ENCODE data around the gene ZFP36. TPM values are rescaled to one million over a fixed set of nuclear protein-coding genes. Genes with fewer than 3 reads are reported as not detected.
A peak's percentile ranks its signal among the peaks of the same experiment; 100 is the strongest.

ZFP36 gene
- total and polyA plus RNA-seq, 2 of the 8 experiments (the other 6 are each of a cell fraction or from before 2014, with no cell fraction given) = 4.0 to 10.9 TPM

GRCh38 chr19:39410017-39410830 lies 3.6 kb downstream of the ZFP36 start:
- Histone ChIP-seq H3K79me2 (ENCODE audit: control insufficient read depth in 1 of 2, insufficient read depth in 2 of 2, low read length in 2 of 2) (peaks cover 6 to 31% of the 10 kb centered on the region in 2 experiments; a peak in 3 of 4 replicates), H4K91ac (replicated peaks; ENCODE audit: insufficient read length, low read length) (peak overlapping the region; percentile 55), H2BK5ac (ENCODE audit: low read depth, low read length) (peak overlapping the region; percentile 87; the same call in 1 of the 2 replicates), H3K79me1 (ENCODE audit: low read depth, low read length) (no peaks in the 10 kb centered on the region), H3K23ac (ENCODE audit: insufficient read length) (no peak overlapping the region), H2BK20ac (ENCODE audit: low read length) (no peak overlapping the region), H4K8ac (ENCODE audit: extremely low read depth, insufficient read depth, low read length) (peak overlapping the region; percentile 51; the same call in 1 of the 2 replicates), H3K27me3 (replicated peaks in 1 of 4; ENCODE audit: control insufficient read depth in 3 of 4, extremely low read depth in 1 of 4, insufficient read depth in 3 of 4, low read length in 3 of 4) (no peaks in the 10 kb centered on the region), H3K27ac (ENCODE audit: low read depth, low read length) (peak overlapping the region; percentile 92), H2BK12ac (ENCODE audit: low read depth, low read length) (peak overlapping the region; percentile 96; the same call in 1 of the 2 replicates), H3K23me2 (ENCODE audit: low read depth, low read length) (peaks cover 24% of the 10 kb centered on the region), H2AFZ (ENCODE audit: low read length) (no peak overlapping the region), H4K5ac (ENCODE audit: insufficient read length, low read depth, low read length) (peak overlapping the region; percentile 69), H3K4me1 (replicated peaks in 1 of 4; ENCODE audit: control insufficient read depth in 3 of 4, insufficient read depth in 4 of 4, low read length in 3 of 4) (peaks cover 10 to 48% (median 24%) of the 10 kb centered on the region in 4 experiments), H3K56ac (replicated peaks; ENCODE audit: insufficient read length, low read depth, low read length) (peak overlapping the region; percentile 64), H3K4ac (replicated peaks; ENCODE audit: insufficient read length, low read depth, low read length) (peak overlapping the region; percentile 62), H2AK5ac (ENCODE audit: low read depth, low read length) (peak overlapping the region; percentile 1), H3K4me2 (ENCODE audit: insufficient read depth in 1 of 2, low read depth in 2 of 2, low read length in 2 of 2) (peak overlapping the region; percentile 78 to 84), H3K4me3 (ENCODE audit: extremely low read depth in 1 of 4, insufficient read depth in 2 of 4, low read depth in 3 of 4, low read length in 4 of 4) (peak overlapping the region; percentile 64 to 97 (median 83)), H3K9me3 (ENCODE audit: insufficient read depth in 2 of 2, low read depth in 1 of 2, low read length in 1 of 2) (no peaks in the 10 kb centered on the region), H3K36me3 (ENCODE audit: control insufficient read depth in 2 of 4, insufficient read depth in 4 of 4, low read length in 3 of 4) (peaks cover 0 to 5% (median 0%) of the 10 kb centered on the region in 4 experiments; a peak in 1 of 8 replicates), H3K18ac (ENCODE audit: extremely low read depth, low read length) (peak overlapping the region; percentile 90), H3K9ac (replicated peaks in 1 of 4; ENCODE audit: extremely low read depth in 1 of 4, low read depth in 3 of 4, low read length in 3 of 4) (peak overlapping the region; percentile 79 to 92 (median 88)), H4K20me1 (replicated peaks in 1 of 2; ENCODE audit: control insufficient read depth in 1 of 2, insufficient read depth in 2 of 2, low read length in 2 of 2) (peaks cover 0 to 16% of the 10 kb centered on the region in 2 experiments), H2BK15ac (ENCODE audit: low read length) (peak overlapping the region; percentile 40; the same call in 1 of the 2 replicates), H2BK120ac (replicated peaks; ENCODE audit: low read depth, low read length) (no peak overlapping the region), H3K14ac (ENCODE audit: insufficient read length) (no peak overlapping the region)
- WGBS, 2 experiments (ENCODE audit: extremely low coverage in 1 of 2, insufficient coverage in 1 of 2, insufficient read length in 1 of 2, insufficient replicate concordance in 2 of 2, low coverage in 1 of 2, low lambda C conversion rate in 2 of 2, missing lambda C conversion rate in 1 of 2) = 5 to 80% methylated on average over 1 to 34 of the region's 35 CpGs
- DNase-seq (ENCODE audit: low read depth in 1 of 2, low spot score in 2 of 2) (peak in 1 of 2 experiments; percentile 67), FAIRE-seq (no peak)
- ChIA-PET POLR2A (ENCODE audit: partially characterized antibody) (interaction anchor here (0.7 to 14.3 kb wide), 3 partner anchors 17 to 65 kb away, joined by 4 to 234 read pairs (median 182); partner anchors contain the start of genes MED29, PAF1 and RPS16), CTCF (ENCODE audit: partially characterized antibody) (no interaction called here)
- TF ChIP-seq ASH2L (IDR thresholded peaks at IDR 0.05; ENCODE audit: low read length) (peak; percentile 46), CREB1 (IDR thresholded peaks at IDR 0.05) (peak; percentile 40), SIN3A (conservative IDR thresholded peaks at IDR 0.05 in 1 of 2, IDR thresholded peaks at IDR 0.05 in 1 of 2; ENCODE audit: low read depth in 1 of 2, low read length in 2 of 2) (peak in 1 of 2 experiments; percentile 53; a peak in 2 of 4 replicates), TAF1 (IDR thresholded peaks at IDR 0.05; ENCODE audit: low read depth, low read length) (peak; percentile 51), GABPA (IDR thresholded peaks at IDR 0.05; ENCODE audit: borderline replicate concordance, insufficient read depth, low read length) (0 out of 2 replicates have a peak, but pooled peaks have one; percentile 34), POLR2A (IDR thresholded peaks at IDR 0.05; ENCODE audit: control extremely low read depth in 1 of 2, low read depth in 2 of 2, low read length in 2 of 2) (peak; percentile 58 to 68), RBBP5 (IDR thresholded peaks at IDR 0.05; ENCODE audit: borderline replicate concordance, low read depth, low read length) (peak; percentile 81; the same call in 1 of the 2 replicates), NRF1 (IDR thresholded peaks at IDR 0.05; ENCODE audit: low read depth, low read length) (no peak), CEBPB (IDR thresholded peaks at IDR 0.05; ENCODE audit: low read depth, low read length) (no peak), POU5F1 (IDR thresholded peaks at IDR 0.05; ENCODE audit: low read depth, low read length) (no peak), RFX5 (IDR thresholded peaks at IDR 0.05; ENCODE audit: borderline replicate concordance, low read depth, low read length) (no peak), EZH2 (IDR thresholded peaks at IDR 0.05; ENCODE audit: low read depth, low read length, severe bottlenecking) (no peak)

Measured in H1 (cell line).